GM18502 (cell line): ENCODE data around the gene RUSF1.
"Not testable (repeated sequence)": the region's sequence is repeated elsewhere in the genome, so short reads cannot be mapped to it uniquely, and the experiment has no call there.

Source experiments
- ATAC-seq: cut with Tn5 transposase; IDR thresholded peaks from one replicate; pipeline ENCODE4 v1.9.1; 2021; ENCODE audit warnings: mild to moderate bottlenecking; ENCODE audit not compliant: unreplicated experiment, poor library complexity

Gene RUSF1

GRCh38 chr16:31519759-31520431, 11.7 kb upstream of the RUSF1 start:
- no peak for ATAC-seq

GRCh38 chr16:31517800-31518402, 9.7 kb upstream of the RUSF1 start:
- no peak for ATAC-seq

GRCh38 chr16:31513884-31514283, 5.7 kb upstream of the RUSF1 start:
- no peak for ATAC-seq

- no peak for ATAC-seq
These were observed 4.9 kb upstream of the RUSF1 start for GRCh38 chr16:31513126-31513525.

- ATAC-seq, result no peak
These were observed 560 bp upstream of the RUSF1 start for GRCh38 chr16:31508706-31509195.

- peak; percentile 0 for ATAC-seq
These were observed 618 bp downstream of the RUSF1 start for GRCh38 chr16:31507617-31507928.

- peak; percentile 57 for ATAC-seq
These were observed 2.7 kb downstream of the RUSF1 start for GRCh38 chr16:31505483-31505882.

- no peak for ATAC-seq
These were observed 4.0 kb downstream of the RUSF1 start for GRCh38 chr16:31504159-31504558.

- not testable (repeated sequence) for ATAC-seq
These were observed 4.6 kb downstream of the RUSF1 start for GRCh38 chr16:31503555-31503954.

GRCh38 chr16:31502981-31503380, 5.2 kb downstream of the RUSF1 start:
- ATAC-seq, result no peak

- ATAC-seq, result no peak
These were observed 6.2 kb downstream of the RUSF1 start for GRCh38 chr16:31501966-31502348.

GRCh38 chr16:31501226-31501965, 6.8 kb downstream of the RUSF1 start:
- no peak for ATAC-seq

- no peak for ATAC-seq
These were observed 8.3 kb downstream of the RUSF1 start for GRCh38 chr16:31499928-31500327.

GRCh38 chr16:31498493-31498892, 9.7 kb downstream of the RUSF1 start:
- ATAC-seq, result no peak

GRCh38 chr16:31496670-31497069, 11.5 kb downstream of the RUSF1 start:
- ATAC-seq, result no peak

- no peak for ATAC-seq
These were observed 14.6 kb downstream of the RUSF1 start for GRCh38 chr16:31493506-31494125.

- no peak for ATAC-seq
These were observed 16.3 kb downstream of the RUSF1 start for GRCh38 chr16:31491778-31492418.

GRCh38 chr16:31489616-31490584, 18.3 kb downstream of the RUSF1 start:
- ATAC-seq, result no peak

- no peak for ATAC-seq
These were observed 19.0 kb downstream of the RUSF1 start for GRCh38 chr16:31489298-31489564.
